IMR-90 (cell line): ENCODE results near the gene LAMA5.

Source experiments
- BHLHE40 ChIP-seq: fragments of 150-350 bp; IDR thresholded peaks from 2 replicates; pipeline ENCODE4 v1.6.1; 2016; ENCODE audit warnings: mild to moderate bottlenecking, low read depth, low read length
- FOS ChIP-seq: fragments of 150-350 bp; IDR thresholded peaks from 2 replicates; pipeline ENCODE4 v1.6.1; 2016; ENCODE audit warnings: low read depth, low read length
- MAFK ChIP-seq: IDR thresholded peaks from 2 replicates; pipeline ENCODE4 v1.6.1; 2012; ENCODE audit warnings: low read depth, low read length, improper control_type of control experiment
- MXI1 ChIP-seq: IDR thresholded peaks from 2 replicates; pipeline ENCODE4 v1.6.1; 2012; ENCODE audit warnings: low read depth, mild to moderate bottlenecking, low read length, moderate library complexity, borderline replicate concordance
- POLR2A ChIP-seq: IDR thresholded peaks from 2 replicates; pipeline ENCODE4 v1.6.1; 2012; ENCODE audit warnings: mild to moderate bottlenecking, low read depth, low read length
- RAD21 ChIP-seq: IDR thresholded peaks from 2 replicates; pipeline ENCODE4 v1.6.1; 2012; ENCODE audit warnings: low read length, improper control_type of control experiment
- RFX5 ChIP-seq: IDR thresholded peaks from 2 replicates; pipeline ENCODE4 v1.8.0; 2012; ENCODE audit warnings: low read depth, mild to moderate bottlenecking, low read length, moderate library complexity
- USF2 ChIP-seq: fragments of 150-350 bp; IDR thresholded peaks from 2 replicates; pipeline ENCODE4 v1.6.1; 2017; ENCODE audit warnings: mild to moderate bottlenecking, antibody characterized with exemption, low read length, low read depth
- TF ChIP-seq, protein P1 (sequence below): conservative IDR thresholded peaks from 2 replicates; pipeline ENCODE4 v1.5.1; 2012; ENCODE audit warnings: mild to moderate bottlenecking, low read depth, low read length, improper control_type of control experiment

GRCh38 chr20:62327726-62328495 lies 39.2 kb downstream of the LAMA5 start:
- TF ChIP-seq USF2: no peak
- no peak for TF ChIP-seq BHLHE40
- TF ChIP-seq MAFK: no peak
- TF ChIP-seq, protein P1, sequence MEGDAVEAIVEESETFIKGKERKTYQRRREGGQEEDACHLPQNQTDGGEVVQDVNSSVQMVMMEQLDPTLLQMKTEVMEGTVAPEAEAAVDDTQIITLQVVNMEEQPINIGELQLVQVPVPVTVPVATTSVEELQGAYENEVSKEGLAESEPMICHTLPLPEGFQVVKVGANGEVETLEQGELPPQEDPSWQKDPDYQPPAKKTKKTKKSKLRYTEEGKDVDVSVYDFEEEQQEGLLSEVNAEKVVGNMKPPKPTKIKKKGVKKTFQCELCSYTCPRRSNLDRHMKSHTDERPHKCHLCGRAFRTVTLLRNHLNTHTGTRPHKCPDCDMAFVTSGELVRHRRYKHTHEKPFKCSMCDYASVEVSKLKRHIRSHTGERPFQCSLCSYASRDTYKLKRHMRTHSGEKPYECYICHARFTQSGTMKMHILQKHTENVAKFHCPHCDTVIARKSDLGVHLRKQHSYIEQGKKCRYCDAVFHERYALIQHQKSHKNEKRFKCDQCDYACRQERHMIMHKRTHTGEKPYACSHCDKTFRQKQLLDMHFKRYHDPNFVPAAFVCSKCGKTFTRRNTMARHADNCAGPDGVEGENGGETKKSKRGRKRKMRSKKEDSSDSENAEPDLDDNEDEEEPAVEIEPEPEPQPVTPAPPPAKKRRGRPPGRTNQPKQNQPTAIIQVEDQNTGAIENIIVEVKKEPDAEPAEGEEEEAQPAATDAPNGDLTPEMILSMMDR: no peak
- TF ChIP-seq FOS: no peak
- no peak for TF ChIP-seq POLR2A
- no peak for TF ChIP-seq RAD21
- TF ChIP-seq RFX5: no peak
- TF ChIP-seq MXI1: no peak
